ENCODE data around the gene KISS1.

DNA sequence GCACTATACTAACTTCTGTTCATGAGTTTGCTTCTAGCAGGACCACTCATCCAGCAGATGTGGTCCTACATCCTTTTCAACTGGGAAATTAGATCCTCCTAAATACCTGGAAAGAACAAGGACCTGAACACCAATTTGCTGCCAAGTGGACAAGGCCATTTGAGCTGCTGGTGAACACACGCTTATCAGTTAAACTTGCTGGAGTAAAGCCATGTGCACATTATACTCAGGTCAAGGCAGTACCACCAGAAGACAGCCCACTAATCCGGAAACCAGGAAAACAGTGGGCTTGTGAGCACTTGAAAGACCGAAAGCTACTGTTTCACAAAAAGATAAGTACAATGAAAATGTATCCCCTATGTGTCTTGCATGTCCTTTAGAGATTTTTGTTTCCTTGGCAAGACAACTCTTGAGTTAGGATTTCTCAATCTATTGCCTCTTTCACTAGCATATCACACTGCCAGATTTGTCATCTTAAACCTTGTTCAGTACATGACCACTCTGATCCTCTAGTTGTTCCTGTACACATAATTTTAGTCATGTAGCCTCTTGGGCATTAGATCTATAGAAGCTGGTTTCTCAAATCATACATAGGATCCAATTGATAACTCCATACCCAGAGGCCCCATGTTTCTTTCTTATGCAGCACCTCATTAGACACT, 25.7 kb downstream of the KISS1 start:
- TF ChIP-seq CTCF (conservative IDR thresholded peaks at IDR 0.05 in 1 of 2, IDR thresholded peaks at IDR 0.05 in 1 of 2; ENCODE audit: low read depth in 1 of 2, low read length in 2 of 2) = no peak
- no peak for TF ChIP-seq EZH2 (IDR thresholded peaks at IDR 0.05; ENCODE audit: low read length, missing control alignments)
